ENCODE measurements around the gene SLC9A8. TPM values are rescaled to one million over a fixed set of nuclear protein-coding genes. Genes with fewer than 3 reads are reported as not detected.
"Not testable (repeated sequence)": the region's sequence is repeated elsewhere in the genome, so short reads cannot be mapped to it uniquely, and the experiment has no call there.

Gene SLC9A8
- total RNA-seq, 1 donor from 2014 or later, result 9.4 TPM

DNA sequence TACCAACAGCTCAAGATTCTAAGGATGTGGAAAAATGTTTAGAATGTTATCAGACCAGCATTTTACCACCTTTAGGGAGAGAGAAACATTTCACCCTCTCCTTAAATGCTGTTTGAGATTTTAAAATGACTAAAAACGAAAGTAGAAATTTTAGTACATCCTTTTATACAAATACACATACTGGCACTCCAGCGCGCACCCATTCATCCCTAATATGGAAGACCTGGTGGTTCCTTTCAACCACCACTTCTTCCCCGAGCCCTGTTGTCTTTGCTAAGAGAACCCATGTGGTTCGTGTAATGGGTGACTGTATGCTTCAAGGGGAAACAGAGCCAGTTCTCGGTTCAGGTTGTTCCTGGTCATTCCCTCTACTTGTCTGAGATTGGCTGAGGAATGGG lies 81.4 kb downstream of the SLC9A8 start:
- H3K36me3 ChIP-seq (ENCODE audit: control insufficient read depth, insufficient read depth, low read length), result no peaks in the 10 kb centered on the region
- DNase-seq (ENCODE audit: low read depth), result no peak
- H3K4me3 ChIP-seq (ENCODE audit: low read depth, low read length), result no peak overlapping the region
- TF ChIP-seq, protein P1, sequence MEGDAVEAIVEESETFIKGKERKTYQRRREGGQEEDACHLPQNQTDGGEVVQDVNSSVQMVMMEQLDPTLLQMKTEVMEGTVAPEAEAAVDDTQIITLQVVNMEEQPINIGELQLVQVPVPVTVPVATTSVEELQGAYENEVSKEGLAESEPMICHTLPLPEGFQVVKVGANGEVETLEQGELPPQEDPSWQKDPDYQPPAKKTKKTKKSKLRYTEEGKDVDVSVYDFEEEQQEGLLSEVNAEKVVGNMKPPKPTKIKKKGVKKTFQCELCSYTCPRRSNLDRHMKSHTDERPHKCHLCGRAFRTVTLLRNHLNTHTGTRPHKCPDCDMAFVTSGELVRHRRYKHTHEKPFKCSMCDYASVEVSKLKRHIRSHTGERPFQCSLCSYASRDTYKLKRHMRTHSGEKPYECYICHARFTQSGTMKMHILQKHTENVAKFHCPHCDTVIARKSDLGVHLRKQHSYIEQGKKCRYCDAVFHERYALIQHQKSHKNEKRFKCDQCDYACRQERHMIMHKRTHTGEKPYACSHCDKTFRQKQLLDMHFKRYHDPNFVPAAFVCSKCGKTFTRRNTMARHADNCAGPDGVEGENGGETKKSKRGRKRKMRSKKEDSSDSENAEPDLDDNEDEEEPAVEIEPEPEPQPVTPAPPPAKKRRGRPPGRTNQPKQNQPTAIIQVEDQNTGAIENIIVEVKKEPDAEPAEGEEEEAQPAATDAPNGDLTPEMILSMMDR (IDR thresholded peaks at IDR 0.05; ENCODE audit: insufficient read depth, low read length, poor library complexity, severe bottlenecking), result no peak
- H3K27me3 ChIP-seq (ENCODE audit: control insufficient read depth, insufficient read depth, low read length), result no peaks in the 10 kb centered on the region

DNA sequence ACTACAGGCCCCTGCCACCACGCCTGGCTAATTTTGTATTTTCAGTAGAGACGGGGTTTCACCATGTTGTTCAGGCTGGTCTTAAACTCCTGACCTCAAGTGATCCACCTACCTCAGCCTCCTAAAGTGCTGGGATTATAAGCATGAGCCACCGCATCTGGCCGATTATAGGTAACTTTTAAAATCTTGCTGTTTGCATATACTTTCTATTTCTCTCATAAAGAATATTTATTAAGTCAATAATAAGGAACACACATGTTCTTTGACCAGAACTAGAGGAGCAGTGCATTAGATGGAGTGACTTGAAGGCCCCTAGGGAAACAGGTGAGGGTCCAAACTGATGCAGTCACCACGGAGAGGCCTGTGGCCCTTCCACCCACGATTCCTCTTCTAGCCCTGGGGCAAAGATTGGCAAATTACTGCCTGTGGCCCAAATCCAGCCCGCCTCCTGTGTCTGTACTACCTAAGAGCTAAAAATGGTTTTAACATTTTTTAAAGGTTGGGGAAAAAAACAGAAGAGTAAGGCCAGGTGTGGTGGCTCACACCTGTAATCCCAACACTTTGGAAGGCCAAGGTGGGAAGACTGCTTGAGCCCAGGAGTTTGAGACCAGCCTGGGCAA lies 83.0 kb downstream of the SLC9A8 start:
- not testable (repeated sequence) for H3K4me3 ChIP-seq (ENCODE audit: low read depth, low read length); H3K36me3 ChIP-seq (ENCODE audit: control insufficient read depth, insufficient read depth, low read length); H3K27me3 ChIP-seq (ENCODE audit: control insufficient read depth, insufficient read depth, low read length); DNase-seq (ENCODE audit: low read depth)

DNA sequence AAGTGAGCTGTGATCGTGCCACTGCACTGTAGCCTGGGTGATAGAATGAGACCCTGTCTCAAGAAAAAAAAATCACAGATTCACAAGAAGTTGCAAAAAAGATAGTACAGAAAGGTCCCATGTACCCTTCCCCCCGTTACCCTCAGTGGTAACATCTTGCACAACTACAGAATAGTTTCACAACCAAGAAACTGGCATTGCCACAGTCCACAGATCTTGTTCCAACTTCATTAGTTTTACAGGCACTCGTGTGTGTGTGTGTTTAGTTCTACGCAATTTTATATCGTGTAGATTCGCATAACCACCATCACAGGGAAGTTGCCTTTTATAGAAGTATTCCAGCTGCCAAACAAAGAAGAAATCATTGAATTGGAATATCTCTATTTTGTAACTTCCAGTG lies 83.6 kb downstream of the SLC9A8 start:
- Histone ChIP-seq H3K4me3 (ENCODE audit: low read depth, low read length) (no peak overlapping the region), H3K36me3 (ENCODE audit: control insufficient read depth, insufficient read depth, low read length) (no peaks in the 10 kb centered on the region), H3K27me3 (ENCODE audit: control insufficient read depth, insufficient read depth, low read length) (no peaks in the 10 kb centered on the region)
- TF ChIP-seq, protein P1 (IDR thresholded peaks at IDR 0.05; ENCODE audit: insufficient read depth, low read length, poor library complexity, severe bottlenecking), result no peak
- no peak for DNase-seq (ENCODE audit: low read depth)

- Histone ChIP-seq H3K4me3 (ENCODE audit: low read depth, low read length) (no peak overlapping the region), H3K36me3 (ENCODE audit: control insufficient read depth, insufficient read depth, low read length) (no peaks in the 10 kb centered on the region), H3K27me3 (ENCODE audit: control insufficient read depth, insufficient read depth, low read length) (no peaks in the 10 kb centered on the region)
- DNase-seq (ENCODE audit: low read depth), result no peak
- TF ChIP-seq, protein P1 (IDR thresholded peaks at IDR 0.05; ENCODE audit: insufficient read depth, low read length, poor library complexity, severe bottlenecking), result no peak
Measured at GRCh38 chr20:49899541-49900383, 87.1 kb downstream of the SLC9A8 start.

GRCh38 chr20:49901588-49901987 lies 89.0 kb downstream of the SLC9A8 start:
- TF ChIP-seq, protein P1 (IDR thresholded peaks at IDR 0.05; ENCODE audit: insufficient read depth, low read length, poor library complexity, severe bottlenecking), result no peak
- Histone ChIP-seq H3K27me3 (ENCODE audit: control insufficient read depth, insufficient read depth, low read length) (no peaks in the 10 kb centered on the region), H3K36me3 (ENCODE audit: control insufficient read depth, insufficient read depth, low read length) (no peaks in the 10 kb centered on the region), H3K4me3 (ENCODE audit: low read depth, low read length) (no peak overlapping the region)
- no peak for DNase-seq (ENCODE audit: low read depth)

DNA sequence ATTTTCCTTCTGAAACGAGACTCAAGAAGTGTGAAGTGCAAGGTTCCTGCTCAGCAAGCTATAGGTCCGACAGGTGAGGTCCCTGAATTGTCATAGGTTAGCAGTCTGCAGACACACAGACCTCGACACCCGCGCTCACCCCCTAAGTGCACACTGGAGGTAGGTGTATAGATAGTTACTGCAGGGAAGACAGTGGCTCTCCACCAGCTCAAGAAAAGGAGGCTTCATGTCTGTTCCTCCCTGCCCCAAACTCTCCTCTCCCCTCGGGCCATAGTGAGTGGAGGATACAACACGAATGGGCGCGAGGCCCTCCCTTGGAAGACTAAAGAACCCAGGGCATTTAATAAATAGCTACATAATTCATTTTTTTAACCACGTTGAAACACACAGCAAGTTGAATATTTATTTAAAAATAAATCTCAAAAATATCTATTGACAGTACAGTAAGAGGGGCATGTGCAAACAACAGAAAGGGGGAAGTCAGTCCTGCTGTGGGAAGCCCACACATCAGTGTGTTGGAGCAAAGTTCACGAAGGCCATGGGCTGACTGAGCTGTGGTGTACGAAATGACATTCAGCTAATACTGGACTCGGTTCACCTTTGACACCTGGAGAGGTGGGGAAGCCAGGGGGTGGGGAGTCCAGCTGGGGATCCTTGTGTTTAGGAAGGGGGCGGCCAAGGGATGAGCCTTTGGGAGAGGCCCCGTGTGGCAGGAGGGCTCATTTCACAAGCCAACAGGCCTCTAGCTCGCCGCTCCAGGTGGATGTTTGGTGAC lies 92.0 kb downstream of the SLC9A8 start:
- Histone ChIP-seq H3K36me3 (ENCODE audit: control insufficient read depth, insufficient read depth, low read length) (peaks cover 1% of the 10 kb centered on the region), H3K27me3 (ENCODE audit: control insufficient read depth, insufficient read depth, low read length) (no peaks in the 10 kb centered on the region), H3K4me3 (ENCODE audit: low read depth, low read length) (no peak overlapping the region)
- no peak for DNase-seq (ENCODE audit: low read depth)
- TF ChIP-seq, protein P1 (IDR thresholded peaks at IDR 0.05; ENCODE audit: insufficient read depth, low read length, poor library complexity, severe bottlenecking), result no peak
